Mammary epithelial cell (primary cell): ENCODE results near the gene APBA3.

Source experiments
- EZH2 ChIP-seq: IDR thresholded peaks from 2 replicates; pipeline ENCODE4 v1.6.1; 2012; ENCODE audit warnings: low read length, inconsistent platforms, borderline replicate concordance
- TF ChIP-seq, protein P1 (sequence below), 2 donors: IDR thresholded peaks in 1 of 2; conservative IDR thresholded peaks in 1 of 2; 2 replicates each; pipeline ENCODE4 v1.5.1; 2011 to 2012; ENCODE audit warnings: inconsistent platforms in 2 of 2, low read length in 2 of 2, mild to moderate bottlenecking in 2 of 2, control low read depth in 1 of 2, low read depth in 1 of 2; ENCODE audit not compliant: insufficient read depth in 1 of 2; ENCODE audit errors: extremely low read depth in 1 of 2

DNA sequence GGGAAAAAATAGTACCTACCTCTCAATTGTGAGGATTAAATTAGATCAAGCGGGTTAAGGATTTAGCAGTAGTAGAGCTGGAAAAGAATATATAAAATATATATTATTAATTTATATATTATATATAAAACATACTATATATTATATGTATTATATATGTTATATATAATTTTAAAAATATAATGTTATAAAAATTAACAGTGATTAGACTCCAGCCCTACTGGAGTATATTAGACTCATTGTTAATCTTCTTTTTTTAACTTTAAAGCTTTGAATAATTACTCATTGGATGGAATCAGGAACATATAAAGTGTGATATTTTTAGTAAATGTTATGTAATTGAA, 610 bp upstream of the APBA3 start:
- TF ChIP-seq EZH2, result no peak
- TF ChIP-seq, protein P1, sequence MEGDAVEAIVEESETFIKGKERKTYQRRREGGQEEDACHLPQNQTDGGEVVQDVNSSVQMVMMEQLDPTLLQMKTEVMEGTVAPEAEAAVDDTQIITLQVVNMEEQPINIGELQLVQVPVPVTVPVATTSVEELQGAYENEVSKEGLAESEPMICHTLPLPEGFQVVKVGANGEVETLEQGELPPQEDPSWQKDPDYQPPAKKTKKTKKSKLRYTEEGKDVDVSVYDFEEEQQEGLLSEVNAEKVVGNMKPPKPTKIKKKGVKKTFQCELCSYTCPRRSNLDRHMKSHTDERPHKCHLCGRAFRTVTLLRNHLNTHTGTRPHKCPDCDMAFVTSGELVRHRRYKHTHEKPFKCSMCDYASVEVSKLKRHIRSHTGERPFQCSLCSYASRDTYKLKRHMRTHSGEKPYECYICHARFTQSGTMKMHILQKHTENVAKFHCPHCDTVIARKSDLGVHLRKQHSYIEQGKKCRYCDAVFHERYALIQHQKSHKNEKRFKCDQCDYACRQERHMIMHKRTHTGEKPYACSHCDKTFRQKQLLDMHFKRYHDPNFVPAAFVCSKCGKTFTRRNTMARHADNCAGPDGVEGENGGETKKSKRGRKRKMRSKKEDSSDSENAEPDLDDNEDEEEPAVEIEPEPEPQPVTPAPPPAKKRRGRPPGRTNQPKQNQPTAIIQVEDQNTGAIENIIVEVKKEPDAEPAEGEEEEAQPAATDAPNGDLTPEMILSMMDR (conservative IDR thresholded peaks at IDR 0.05 in 1 of 2, IDR thresholded peaks at IDR 0.05 in 1 of 2; ENCODE audit: extremely low read depth in 1 of 2, insufficient read depth in 1 of 2, low read depth in 1 of 2, low read length in 2 of 2), result no peak
